Stimulated activated CD4-positive, alpha-beta T cell treated with anti-CD3 and anti-CD28 coated beads, Interleukin-1b, Interleukin-23, amount 100 ng/mL, for 1 hour (primary cell): ENCODE measurements around the gene TRIO.

Experiments used
- DNase-seq, 2 donors: peaks; one replicate each; pipeline ENCODE4 v3.0.0-alpha.2; 2020; ENCODE audit warnings: low read depth in 2 of 2

The TRIO gene

GRCh38 chr5:14436801-14437542 is 293.8 kb downstream of the TRIO start:
- no peak for DNase-seq

GRCh38 chr5:14438195-14438606 is 295.1 kb downstream of the TRIO start:
- DNase-seq = no peak

- DNase-seq = no peak
Observed at GRCh38 chr5:14439087-14439871, 296.1 kb downstream of the TRIO start.

- no peak for DNase-seq
Observed at GRCh38 chr5:14440223-14440581, 297.1 kb downstream of the TRIO start.

GRCh38 chr5:14440582-14441431 is 297.7 kb downstream of the TRIO start:
- no peak for DNase-seq

- DNase-seq = no peak
Observed at GRCh38 chr5:14441641-14442040, 298.5 kb downstream of the TRIO start.

GRCh38 chr5:14442536-14442935 is 299.4 kb downstream of the TRIO start:
- no peak for DNase-seq

GRCh38 chr5:14443671-14444093 is 300.5 kb downstream of the TRIO start:
- DNase-seq = no peak

- no peak for DNase-seq
Observed at GRCh38 chr5:14444161-14444560, 301.0 kb downstream of the TRIO start.

GRCh38 chr5:14445013-14445412 is 301.9 kb downstream of the TRIO start:
- no peak for DNase-seq

GRCh38 chr5:14445576-14446290 is 302.6 kb downstream of the TRIO start:
- DNase-seq = no peak

- DNase-seq = no peak
Observed at GRCh38 chr5:14447958-14448911, 305.1 kb downstream of the TRIO start.

GRCh38 chr5:14449052-14449661 is 306.0 kb downstream of the TRIO start:
- no peak for DNase-seq

- DNase-seq = no peak
Observed at GRCh38 chr5:14450018-14450524, 306.9 kb downstream of the TRIO start.

- DNase-seq = no peak
Observed at GRCh38 chr5:14450742-14451141, 307.6 kb downstream of the TRIO start.

- no peak for DNase-seq
Observed at GRCh38 chr5:14451871-14452270, 308.7 kb downstream of the TRIO start.

GRCh38 chr5:14452685-14453454 is 309.7 kb downstream of the TRIO start:
- no peak for DNase-seq

GRCh38 chr5:14453481-14453880 is 310.3 kb downstream of the TRIO start:
- no peak for DNase-seq

GRCh38 chr5:14455814-14456321 is 312.7 kb downstream of the TRIO start:
- DNase-seq = no peak
